B cell (primary cell): ENCODE data around the gene RIOK2. TPM values are rescaled to one million over a fixed set of nuclear protein-coding genes. Genes with fewer than 3 reads are reported as not detected.

Source experiments
- ATAC-seq: fragments of 200-7000 bp; cut with Tn5 transposase; one replicate; pipeline ENCODE4 v1.10.0; 2021; ENCODE audit warnings: low read depth, mild to moderate bottlenecking, moderate number of reproducible peaks, moderate library complexity
- CTCF ChIA-PET: fragments of 350-600 bp; sonication (Branson Sonifier 250); formaldehyde crosslinking; loops from one replicate; lab custom pipeline; 2021; ENCODE audit warnings: antibody characterized with exemption, inconsistent platforms; lab: Charles Lee
- POLR2A ChIA-PET: fragments of 350-600 bp; sonication (Branson Sonifier 250); formaldehyde crosslinking; loops from one replicate; lab custom pipeline; 2021; ENCODE audit warnings: antibody characterized with exemption; lab: Charles Lee
- DNase-seq: peaks from one replicate; pipeline ENCODE4 v3.0.0; 2013
- H2AFZ ChIP-seq: 2 replicates; pipeline ENCODE4 v1.6.1; 2012; ENCODE audit warnings: mild to moderate bottlenecking, low read depth, low read length; ENCODE audit not compliant: insufficient read depth, poor library complexity, severe bottlenecking
- H3K27ac ChIP-seq, 2 donors: 1 replicate in 1 of 2; 2 replicates in 1 of 2; pipeline ENCODE4 v1.5.1; 2012 to 2013; ENCODE audit warnings: low read length in 2 of 2, mild to moderate bottlenecking in 2 of 2, moderate library complexity in 1 of 2
- H3K27me3 ChIP-seq, 4 experiments: fragments of 200-600 bp in 1 of 4; sonication (generic) in 1 of 4; replicated peaks in 1 of 4; 1 replicate in 2 of 4; 2 replicates in 2 of 4; pipeline versions ENCODE4 v1.6.1 to v1.7.0; 2013 to 2016; ENCODE audit warnings: low read length in 3 of 4, mild to moderate bottlenecking in 2 of 4, mixed read lengths in 1 of 4, moderate library complexity in 1 of 4; ENCODE audit not compliant: insufficient read depth in 4 of 4, control insufficient read depth in 3 of 4; ENCODE audit errors: control extremely low read depth in 1 of 4
- H3K36me3 ChIP-seq, 2 experiments: replicated peaks in 1 of 2; 1 replicate in 1 of 2; 2 replicates in 1 of 2; pipeline versions ENCODE4 v1.6.1 to v1.7.1; 2013; ENCODE audit warnings: low read length in 1 of 2; ENCODE audit not compliant: insufficient read depth in 2 of 2, control insufficient read depth in 1 of 2; ENCODE audit errors: control extremely low read depth in 1 of 2, extremely low read depth in 1 of 2
- H3K4me1 ChIP-seq, 2 donors: fragments of 200-600 bp in 1 of 2; sonication (generic) in 1 of 2; 1 replicate in 1 of 2; 2 replicates in 1 of 2; pipeline versions ENCODE4 v1.5.1 to v1.6.1; 2013 to 2017; ENCODE audit warnings: low read length in 2 of 2; ENCODE audit not compliant: control insufficient read depth in 2 of 2, insufficient read depth in 2 of 2
- H3K4me2 ChIP-seq: replicated peaks from 2 replicates; pipeline ENCODE3; 2012; ENCODE audit warnings: mild to moderate bottlenecking, low read depth, low read length; ENCODE audit not compliant: poor library complexity, severe bottlenecking
- H3K4me3 ChIP-seq, 5 experiments: fragments of 200-600 bp in 1 of 5; sonication (generic) in 1 of 5; 1 replicate in 3 of 5; 2 replicates in 2 of 5; pipeline versions ENCODE4 v1.5.1 to v1.7.0; 2011 to 2016; ENCODE audit warnings: low read length in 4 of 5, mild to moderate bottlenecking in 4 of 5, low read depth in 2 of 5, control low read depth in 1 of 5, moderate library complexity in 1 of 5; ENCODE audit not compliant: insufficient read depth in 1 of 5; ENCODE audit errors: control extremely low read depth in 1 of 5, extremely low read depth in 1 of 5
- H3K79me2 ChIP-seq: fragments of 200-600 bp; sonication (generic); one replicate; pipeline ENCODE4 v1.6.0; 2016; ENCODE audit warnings: low read length; ENCODE audit not compliant: control insufficient read depth, insufficient read depth
- H3K9ac ChIP-seq: fragments of 200-600 bp; sonication (generic); 2 replicates; pipeline ENCODE4 v1.6.1; 2017; ENCODE audit warnings: mild to moderate bottlenecking, low read length, moderate library complexity
- H3K9me3 ChIP-seq, 3 donors: one replicate each; pipeline versions ENCODE4 v1.6.1 to v1.7.1; 2013; ENCODE audit warnings: low read length in 2 of 3; ENCODE audit not compliant: control insufficient read depth in 2 of 3, insufficient read depth in 1 of 3; ENCODE audit errors: control extremely low read depth in 1 of 3
- H4K20me1 ChIP-seq: 2 replicates; pipeline ENCODE4 v1.6.0; 2012; ENCODE audit warnings: mild to moderate bottlenecking, low read length; ENCODE audit not compliant: insufficient read depth, control insufficient read depth, poor library complexity, severe bottlenecking
- H3K27ac Mint-ChIP-seq: one replicate; pipeline ENCODE4 v1.8.0; 2021; ENCODE audit warnings: mixed read lengths
- H3K27me3 Mint-ChIP-seq: one replicate; pipeline ENCODE4 v1.8.0; 2021; ENCODE audit warnings: mixed read lengths
- H3K4me1 Mint-ChIP-seq: one replicate; pipeline ENCODE4 v1.8.0; 2021; ENCODE audit warnings: mixed read lengths
- H3K4me3 Mint-ChIP-seq: one replicate; pipeline ENCODE4 v1.8.0; 2021; ENCODE audit warnings: mixed read lengths
- H3K9me3 Mint-ChIP-seq: one replicate; pipeline ENCODE4 v1.8.0; 2022; ENCODE audit warnings: mixed read lengths; ENCODE audit not compliant: insufficient read depth
- EZH2 ChIP-seq: IDR thresholded peaks from 2 replicates; pipeline ENCODE4 v1.6.1; 2012; ENCODE audit warnings: borderline replicate concordance, low read depth, mild to moderate bottlenecking, moderate library complexity, low read length; ENCODE audit not compliant: insufficient read depth, poor library complexity, severe bottlenecking
- WGBS: methylation state at CpG from one replicate; pipeline ENCODE4 v1.1.5; 2013; ENCODE audit warnings: missing lambda C conversion rate; ENCODE audit not compliant: insufficient coverage; 5-methylcytosine and 5-hydroxymethylcytosine counted together
- intact Hi-C: fragments of 100-400 bp; cut with micrococcal nuclease; formaldehyde crosslinking; loops from one replicate; pipeline ENCODE4 v1.10.0; 2022
- polyA plus RNA-seq: library from polyadenylated mRNA; depleted of rRNA; stranded (reverse); fragments of >200 nt; gene quantifications from 2 replicates; pipeline ENCODE4 v1.2.3, GENCODE V29; 2012
- total RNA-seq, 2 donors: library from RNA; stranded (reverse); fragments of 120-200 nt in 1 of 2; gene quantifications; 1 replicate in 1 of 2; 2 replicates in 1 of 2; pipeline versions ENCODE4 v1.2.3 to v1.2.4, GENCODE V29; 2013 to 2022
- TF ChIP-seq, protein P1 (sequence below): fragments of 200-600 bp; IDR thresholded peaks from one replicate; pipeline ENCODE4 v1.8.0; 2022; ENCODE audit warnings: antibody characterized with exemption, mild to moderate bottlenecking

RIOK2 gene
- total and polyA plus RNA-seq, 2 donors (not counting 1 experiment from before 2014, with no cell fraction given) = 3.5 to 37.2 TPM

DNA sequence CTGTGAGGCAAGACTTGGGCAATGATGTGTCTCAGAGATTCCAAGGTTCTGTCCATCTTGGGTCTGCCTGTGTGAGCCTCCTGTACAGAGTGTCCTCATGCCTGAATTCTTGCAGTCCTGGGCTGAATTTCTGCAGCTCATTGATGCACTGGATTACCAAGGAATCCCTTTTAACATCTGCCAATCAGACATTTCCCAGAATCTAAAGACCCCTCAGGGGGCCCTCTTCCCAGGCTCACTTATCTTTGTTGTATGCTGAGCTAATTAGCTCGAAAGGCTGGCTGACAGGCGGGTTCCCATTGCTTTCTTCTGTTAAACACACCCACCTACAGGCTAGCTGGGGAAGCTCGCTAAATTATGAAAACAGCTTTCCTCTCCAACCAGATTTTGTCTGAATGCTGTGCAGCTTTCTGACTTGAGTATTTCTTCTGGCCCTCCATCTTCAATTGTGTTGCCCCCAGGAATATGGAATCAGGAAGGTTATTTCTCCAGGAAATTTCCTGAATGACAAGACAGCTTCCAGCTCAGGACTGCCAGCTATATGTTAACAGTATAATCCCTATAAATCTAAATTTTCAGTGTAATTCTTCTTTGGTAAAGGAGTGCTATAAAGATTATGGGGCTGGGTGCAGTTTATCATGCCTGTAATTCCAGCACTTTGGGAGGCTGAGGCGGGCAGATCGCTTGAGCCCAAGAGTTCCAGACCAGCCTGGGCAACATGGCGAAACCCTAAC lies 40.4 kb downstream of the RIOK2 start, which contains the start of gene LIX1:
Gene LIX1 (minus strand): TSS at position 91 of the 734 bp plus-strand sequence. CDS start 35 bp downstream, at position 56.
- ChIA-PET CTCF (interaction anchor here (0.7 to 3.6 kb wide), 24 partner anchors 9 to 529 kb away, joined by 3 to 40 read pairs (median 4); partner anchors contain the start of genes ERAP1 and LNPEP), POLR2A (no interaction called here)
- H3K4me1 Mint-ChIP-seq = no peaks in the 10 kb centered on the region
- no peaks in the 10 kb centered on the region for H3K9me3 Mint-ChIP-seq
- no peak for TF ChIP-seq EZH2
- TF ChIP-seq, protein P1, sequence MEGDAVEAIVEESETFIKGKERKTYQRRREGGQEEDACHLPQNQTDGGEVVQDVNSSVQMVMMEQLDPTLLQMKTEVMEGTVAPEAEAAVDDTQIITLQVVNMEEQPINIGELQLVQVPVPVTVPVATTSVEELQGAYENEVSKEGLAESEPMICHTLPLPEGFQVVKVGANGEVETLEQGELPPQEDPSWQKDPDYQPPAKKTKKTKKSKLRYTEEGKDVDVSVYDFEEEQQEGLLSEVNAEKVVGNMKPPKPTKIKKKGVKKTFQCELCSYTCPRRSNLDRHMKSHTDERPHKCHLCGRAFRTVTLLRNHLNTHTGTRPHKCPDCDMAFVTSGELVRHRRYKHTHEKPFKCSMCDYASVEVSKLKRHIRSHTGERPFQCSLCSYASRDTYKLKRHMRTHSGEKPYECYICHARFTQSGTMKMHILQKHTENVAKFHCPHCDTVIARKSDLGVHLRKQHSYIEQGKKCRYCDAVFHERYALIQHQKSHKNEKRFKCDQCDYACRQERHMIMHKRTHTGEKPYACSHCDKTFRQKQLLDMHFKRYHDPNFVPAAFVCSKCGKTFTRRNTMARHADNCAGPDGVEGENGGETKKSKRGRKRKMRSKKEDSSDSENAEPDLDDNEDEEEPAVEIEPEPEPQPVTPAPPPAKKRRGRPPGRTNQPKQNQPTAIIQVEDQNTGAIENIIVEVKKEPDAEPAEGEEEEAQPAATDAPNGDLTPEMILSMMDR = peak; percentile 35
- no peak within 1 kb of the TSS for H3K4me2 ChIP-seq
- no peak for ATAC-seq
- no peak within 1 kb of the TSS for H3K4me3 Mint-ChIP-seq
- no peaks in the 10 kb centered on the region for H4K20me1 ChIP-seq
- H3K27me3 ChIP-seq = no peaks in the 10 kb centered on the region
- DNase-seq = peak; percentile 34
- H3K79me2 ChIP-seq = no peaks in the 10 kb centered on the region
- no peak within 1 kb of the TSS for H3K9ac ChIP-seq
- H3K36me3 ChIP-seq = no peaks in the 10 kb centered on the region
- H3K27ac ChIP-seq = no peak within 1 kb of the TSS
- WGBS = no CpG with 5 or more reads among the region's 6 CpGs
- H3K9me3 ChIP-seq = no peaks in the 10 kb centered on the region
- intact Hi-C loops = loop anchor here (1.0 kb wide), 1 partner anchor 273 kb away; no protein-coding TSS in a partner anchor
- H3K27me3 Mint-ChIP-seq = no peaks in the 10 kb centered on the region
- no peak within 1 kb of the TSS for H2AFZ ChIP-seq
- H3K4me3 ChIP-seq = no peak within 1 kb of the TSS
- no peaks in the 10 kb centered on the region for H3K4me1 ChIP-seq
- no peak within 1 kb of the TSS for H3K27ac Mint-ChIP-seq

GRCh38 chr5:97141539-97141938 lies 41.5 kb downstream of the RIOK2 start:
- ChIA-PET POLR2A (no interaction called here), CTCF (interaction anchor here (1.1 to 4.0 kb wide), 7 partner anchors 19 to 389 kb away, joined by 3 to 23 read pairs (median 18); no protein-coding TSS in a partner anchor)
- H3K9me3 ChIP-seq = no peaks in the 10 kb centered on the region
- H4K20me1 ChIP-seq = no peaks in the 10 kb centered on the region
- no peaks in the 10 kb centered on the region for H3K79me2 ChIP-seq
- no peaks in the 10 kb centered on the region for H3K36me3 ChIP-seq
- no peaks in the 10 kb centered on the region for H3K9me3 Mint-ChIP-seq
- TF ChIP-seq EZH2 = no peak
- TF ChIP-seq, protein P1 = no peak
- no peak overlapping the region for H3K9ac ChIP-seq
- no peak overlapping the region for H2AFZ ChIP-seq
- ATAC-seq (no peak), DNase-seq (no peak)
- H3K27me3 ChIP-seq = no peaks in the 10 kb centered on the region
- no peak overlapping the region for H3K4me3 ChIP-seq
- no peaks in the 10 kb centered on the region for H3K4me1 Mint-ChIP-seq
- no peaks in the 10 kb centered on the region for H3K4me1 ChIP-seq
- intact Hi-C loops = no loop called here
- H3K27ac Mint-ChIP-seq = no peak overlapping the region
- no CpG with 5 or more reads among the region's 2 CpGs for WGBS
- no peak overlapping the region for H3K4me3 Mint-ChIP-seq
- H3K27ac ChIP-seq = no peak overlapping the region
- no peaks in the 10 kb centered on the region for H3K27me3 Mint-ChIP-seq
- H3K4me2 ChIP-seq = no peak overlapping the region
